Stimulated activated CD4-positive, alpha-beta T cell treated with anti-CD3 and anti-CD28 coated beads, Interleukin-15, amount 100 ng/mL, for 1 hour (primary cell): ENCODE data around the gene SYCN.

ENCODE experiments used
- DNase-seq, 2 donors: peaks; one replicate each; pipeline ENCODE4 v3.0.0-alpha.2; 2020; ENCODE audit warnings: low read depth in 1 of 2, low spot score in 1 of 2

Gene SYCN

GRCh38 chr19:39155741-39156140 lies 48.3 kb downstream of the SYCN start:
- no peak for DNase-seq

- no peak for DNase-seq
These were observed 48.9 kb downstream of the SYCN start for GRCh38 chr19:39155114-39155700.

GRCh38 chr19:39154629-39155100 lies 49.4 kb downstream of the SYCN start:
- no peak for DNase-seq

- DNase-seq: no peak
These were observed 49.9 kb downstream of the SYCN start for GRCh38 chr19:39154100-39154628.
